GM12878 (cell line): ENCODE results near the gene ZFPM1.

ENCODE experiments used
- TAF1 ChIP-seq: IDR thresholded peaks from 2 replicates; pipeline ENCODE4 v1.6.1; 2011; ENCODE audit warnings: mild to moderate bottlenecking, low read depth, low read length, borderline replicate concordance
- ZNF274 ChIP-seq: IDR thresholded peaks from one replicate; pipeline ENCODE4 v1.8.0; 2011; ENCODE audit not compliant: insufficient read length, insufficient read depth
- TF ChIP-seq, protein P1 (sequence below): IDR thresholded peaks from 2 replicates; pipeline ENCODE4 v1.6.1; 2012; ENCODE audit warnings: mild to moderate bottlenecking, low read depth, low read length

DNA sequence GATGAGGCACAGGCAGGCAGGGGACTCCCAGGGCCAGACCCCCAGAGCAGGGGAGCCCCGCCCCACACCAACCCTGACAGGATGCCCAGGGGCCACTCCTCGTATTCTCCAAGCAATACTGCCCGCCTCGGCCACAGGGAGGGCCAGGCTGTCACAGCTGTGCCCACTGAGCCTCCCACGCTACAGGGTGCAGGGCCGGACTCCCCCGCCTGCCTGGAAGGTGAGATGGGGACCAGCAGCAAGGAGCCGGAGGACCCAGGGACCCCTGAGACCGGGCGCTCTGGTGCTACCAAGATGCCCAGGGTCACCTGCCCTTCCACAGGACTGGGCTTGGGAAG lies 18.8 kb upstream of the ZFPM1 start:
- TF ChIP-seq, protein P1, sequence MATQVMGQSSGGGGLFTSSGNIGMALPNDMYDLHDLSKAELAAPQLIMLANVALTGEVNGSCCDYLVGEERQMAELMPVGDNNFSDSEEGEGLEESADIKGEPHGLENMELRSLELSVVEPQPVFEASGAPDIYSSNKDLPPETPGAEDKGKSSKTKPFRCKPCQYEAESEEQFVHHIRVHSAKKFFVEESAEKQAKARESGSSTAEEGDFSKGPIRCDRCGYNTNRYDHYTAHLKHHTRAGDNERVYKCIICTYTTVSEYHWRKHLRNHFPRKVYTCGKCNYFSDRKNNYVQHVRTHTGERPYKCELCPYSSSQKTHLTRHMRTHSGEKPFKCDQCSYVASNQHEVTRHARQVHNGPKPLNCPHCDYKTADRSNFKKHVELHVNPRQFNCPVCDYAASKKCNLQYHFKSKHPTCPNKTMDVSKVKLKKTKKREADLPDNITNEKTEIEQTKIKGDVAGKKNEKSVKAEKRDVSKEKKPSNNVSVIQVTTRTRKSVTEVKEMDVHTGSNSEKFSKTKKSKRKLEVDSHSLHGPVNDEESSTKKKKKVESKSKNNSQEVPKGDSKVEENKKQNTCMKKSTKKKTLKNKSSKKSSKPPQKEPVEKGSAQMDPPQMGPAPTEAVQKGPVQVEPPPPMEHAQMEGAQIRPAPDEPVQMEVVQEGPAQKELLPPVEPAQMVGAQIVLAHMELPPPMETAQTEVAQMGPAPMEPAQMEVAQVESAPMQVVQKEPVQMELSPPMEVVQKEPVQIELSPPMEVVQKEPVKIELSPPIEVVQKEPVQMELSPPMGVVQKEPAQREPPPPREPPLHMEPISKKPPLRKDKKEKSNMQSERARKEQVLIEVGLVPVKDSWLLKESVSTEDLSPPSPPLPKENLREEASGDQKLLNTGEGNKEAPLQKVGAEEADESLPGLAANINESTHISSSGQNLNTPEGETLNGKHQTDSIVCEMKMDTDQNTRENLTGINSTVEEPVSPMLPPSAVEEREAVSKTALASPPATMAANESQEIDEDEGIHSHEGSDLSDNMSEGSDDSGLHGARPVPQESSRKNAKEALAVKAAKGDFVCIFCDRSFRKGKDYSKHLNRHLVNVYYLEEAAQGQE, result no peak
- TF ChIP-seq ZNF274 (no peak), TAF1 (no peak)
